ENCODE results near the gene PAWR.

The PAWR gene

GRCh38 chr12:79547735-79548609, 142.8 kb downstream of the PAWR start:
- DNase-seq: peak; percentile 75

DNA sequence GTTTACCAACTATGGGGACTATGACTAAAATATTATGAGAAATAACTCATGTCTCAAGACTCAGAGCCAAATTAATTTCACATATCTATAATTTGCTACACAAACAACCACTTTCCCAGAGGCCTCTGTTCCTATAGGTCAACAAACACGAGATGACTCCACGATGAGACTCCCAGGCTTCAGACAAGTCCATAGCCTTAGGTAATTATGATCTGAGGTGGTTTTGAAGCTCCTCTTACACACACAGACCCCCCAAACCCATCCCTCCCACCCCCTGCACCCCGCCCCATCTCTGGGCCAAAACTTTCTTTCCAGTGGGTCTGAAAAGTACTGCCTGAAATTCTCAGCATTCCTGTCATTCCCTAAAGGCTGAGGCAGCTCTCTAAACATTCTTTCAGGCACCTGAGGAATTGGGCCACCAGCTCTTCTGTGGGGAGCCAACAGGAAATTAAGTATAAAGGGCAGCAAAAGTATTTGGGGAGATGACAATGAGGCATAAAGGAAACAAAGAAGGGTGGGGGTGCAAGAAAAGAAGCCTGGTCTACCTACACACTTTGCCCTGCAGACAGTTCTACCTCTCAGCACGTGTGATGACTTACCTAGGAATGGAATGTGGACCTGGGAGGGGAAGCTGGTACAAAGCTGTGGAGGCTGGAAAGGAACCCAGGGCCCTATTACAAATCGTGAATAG, 143.6 kb downstream of the PAWR start:
- peak; percentile 93 for DNase-seq

DNA sequence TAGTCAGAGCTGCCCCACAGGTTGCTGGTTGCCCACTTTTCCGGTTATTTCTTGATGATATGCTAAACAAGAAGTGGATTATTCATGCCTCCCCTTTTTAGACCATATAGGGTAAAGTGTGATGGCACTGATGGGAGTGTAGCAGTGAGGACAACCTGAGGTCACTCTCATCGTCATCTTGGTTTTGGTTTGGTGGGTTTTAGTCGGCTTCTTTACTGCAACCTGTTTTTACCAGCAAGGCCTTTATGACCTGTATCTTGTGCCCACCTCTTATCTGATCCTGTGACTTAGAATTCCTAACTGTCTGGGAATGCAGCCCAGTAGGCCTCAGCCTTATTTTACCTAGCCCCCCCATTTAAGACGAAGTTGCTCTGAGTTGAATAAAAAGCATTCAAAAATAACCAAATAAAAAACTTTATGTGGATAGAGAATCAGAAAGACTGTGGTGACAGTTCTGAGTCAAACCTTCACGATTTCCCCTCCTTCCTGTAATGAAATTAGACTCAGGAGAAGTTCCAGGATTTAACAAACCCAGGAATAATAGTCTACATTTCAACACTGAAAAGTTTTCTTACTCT, 144.2 kb downstream of the PAWR start:
- DNase-seq: no peak

GRCh38 chr12:79544439-79544838, 146.3 kb downstream of the PAWR start:
- DNase-seq: peak; percentile 37

DNA sequence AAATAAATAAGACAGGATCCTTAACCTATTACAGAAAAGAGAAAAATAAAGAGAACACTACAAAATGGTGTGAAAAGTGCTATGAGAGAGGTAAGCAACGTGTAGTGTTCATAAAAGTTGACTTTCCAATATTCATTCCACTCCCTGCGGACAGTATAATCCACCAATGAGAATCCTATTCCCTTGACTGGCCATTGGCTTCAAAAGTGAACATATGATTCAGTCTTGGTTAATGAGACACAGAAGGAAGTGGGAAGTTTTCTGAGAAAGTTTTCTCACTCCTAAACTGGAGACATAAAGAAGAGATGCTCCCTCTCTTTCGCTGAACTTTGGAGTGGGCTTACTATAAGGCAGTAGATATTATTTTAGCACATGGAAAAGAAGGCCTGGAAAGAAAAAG, 153.1 kb downstream of the PAWR start:
- no peak for DNase-seq

DNA sequence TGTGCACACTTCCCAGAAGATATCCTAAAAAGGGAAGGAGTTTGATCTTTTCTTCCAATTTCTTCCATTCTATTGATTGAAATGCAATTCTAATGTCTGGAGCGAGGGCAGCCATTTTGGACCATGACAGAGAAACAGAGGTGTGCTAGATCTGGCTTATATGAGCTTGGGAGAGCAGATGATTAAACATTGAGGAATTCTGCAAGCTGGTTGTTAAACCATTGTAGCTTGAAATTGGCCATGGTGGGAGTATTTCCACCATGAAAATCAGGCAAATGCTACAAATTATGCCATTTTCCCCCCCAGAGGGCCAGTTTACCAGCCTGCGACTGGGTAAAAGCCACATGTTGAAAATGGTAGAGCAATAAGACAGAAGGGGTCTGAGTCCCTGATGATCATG, 155.0 kb downstream of the PAWR start:
- no peak for DNase-seq

Measured in fibroblast of skin of back (primary cell).